Measurements from ENCODE around the gene SGCG. TPM values are rescaled to one million over a fixed set of nuclear protein-coding genes. Genes with fewer than 3 reads are reported as not detected.

Gene SGCG
- total RNA-seq (2013; cell fraction: nucleolus; rRNA removed), result not detected in 2 replicates
- not detected in 2 replicates for total RNA-seq (2014; rRNA removed)
- total RNA-seq (2014; rRNA removed; fragmentation: Illumina TruSeq; extraction: Trizol), result not detected in 2 replicates
- total RNA-seq (2021), result not detected in 2 replicates
- not detected for polyA plus RNA-seq (2011; ENCODE audit: low read depth)
- not detected in 2 replicates for polyA plus RNA-seq (2011; rRNA removed)
- polyA plus RNA-seq (2011; cell fraction: cytosol; rRNA removed), result not detected in 2 replicates
- polyA plus RNA-seq (2011; cell fraction: nucleus; rRNA removed), result not detected in 2 replicates
- not detected in 2 replicates for polyA plus RNA-seq (2012)
- polyA plus RNA-seq (2014; fragmentation: Illumina TruSeq; extraction: Trizol), result not detected in 2 replicates
- polyA plus RNA-seq (2014; fragmentation: Nextera tagmentation; extraction: Ambion mirVana), result not detected
- polyA plus RNA-seq (2014; rRNA removed), result not detected in 2 replicates
- polyA plus RNA-seq (2016; fragmentation: Nextera tagmentation; extraction: Ambion mirVana), result not detected
- not detected in 2 replicates for polyA minus RNA-seq (2011; rRNA and poly(A)+ RNA removed)
- not detected in 2 replicates for polyA minus RNA-seq (2011; cell fraction: cytosol; rRNA and poly(A)+ RNA removed)
- not detected in 2 replicates for polyA minus RNA-seq (2011; cell fraction: nucleus; rRNA and poly(A)+ RNA removed)
- Bru-seq, nascent RNA, result not detected
- BruChase-seq, experiment 1, labeled RNA remaining after a 6-hour chase, result not detected
- BruChase-seq, experiment 2, labeled RNA remaining after a 2-hour chase, result percentile 1 among the genes with signal in this experiment
- long read RNA-seq, experiment 1, result 0 reads
- long read RNA-seq, experiment 2, result 0 reads

DNA sequence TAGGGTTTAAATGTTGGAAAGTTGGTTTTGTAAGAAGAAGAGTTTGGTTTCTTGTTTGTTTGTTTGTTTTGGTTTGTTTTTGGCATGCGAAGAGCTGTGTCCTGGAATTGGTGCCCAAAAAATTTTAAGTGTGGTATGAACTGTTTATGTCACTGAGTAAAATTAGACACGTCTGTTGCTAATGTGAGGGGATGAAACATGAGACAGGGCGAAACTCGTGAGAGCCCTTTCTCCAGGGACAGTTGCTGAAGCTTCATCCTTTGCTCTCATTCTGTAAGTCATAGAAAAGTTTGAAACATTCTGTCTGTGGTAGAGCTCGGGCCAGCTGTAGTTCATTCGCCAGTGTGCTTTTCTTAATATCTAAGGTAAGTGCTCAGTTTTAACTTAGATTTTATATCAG is at the start of gene SGCG:
SGCG (plus strand) TSS at position 269 of the 400 bp plus-strand sequence. CDS start 22,716 bp downstream, outside the sequence.
- POLR2A ChIA-PET, result no interaction called here
- in situ Hi-C loops (cut with MboI), result no loop called here
- no peaks in the 10 kb centered on the region for H3K36me3 ChIP-seq (ENCODE audit: control insufficient read depth in 2 of 2, insufficient read depth in 2 of 2, low read length in 1 of 2)

More for the DNA sequence above, at the start of gene SGCG:
- Histone ChIP-seq H3K4me1 (ENCODE audit: control insufficient read depth, insufficient read depth, low read length) (no peaks in the 10 kb centered on the region), H3K27me3 (replicated peaks in 1 of 2; ENCODE audit: control insufficient read depth in 2 of 2, insufficient read depth in 2 of 2, low read length in 1 of 2) (no peaks in the 10 kb centered on the region), H2AFZ (ENCODE audit: control insufficient read depth, low read depth, low read length) (no peak within 1 kb of the TSS), H3K9ac (ENCODE audit: control insufficient read depth, insufficient read depth, low read length) (no peak within 1 kb of the TSS), H3K79me2 (ENCODE audit: control insufficient read depth, insufficient read depth, low read length) (no peaks in the 10 kb centered on the region), H3K4me2 (ENCODE audit: control insufficient read depth, insufficient read depth) (no peak within 1 kb of the TSS), H3K9me3 (replicated peaks; ENCODE audit: control insufficient read depth, insufficient read depth, low read length) (no peaks in the 10 kb centered on the region), H4K20me1 (ENCODE audit: control insufficient read depth, insufficient read depth) (no peaks in the 10 kb centered on the region), H3K27ac (ENCODE audit: control insufficient read depth, insufficient read depth) (no peak within 1 kb of the TSS), H3K4me3 (no peak within 1 kb of the TSS)
- DNase-seq (ENCODE audit: low read depth, low spot score) (no peak), ATAC-seq (no peak), FAIRE-seq (no peak)
- ChIA-PET SMC1A (ENCODE audit: uncharacterized antibody, unreplicated experiment) (no interaction called here), CTCF (no interaction called here), RAD21 (ENCODE audit: unreplicated experiment) (no interaction called here)
- TF ChIP-seq RFX5 (IDR thresholded peaks at IDR 0.05; ENCODE audit: low read depth, low read length), result no peak
- no peak for TF ChIP-seq NR2C1 (IDR thresholded peaks at IDR 0.05)
- TF ChIP-seq CBFB (IDR thresholded peaks at IDR 0.05; ENCODE audit: low read depth), result no peak
- no peak for TF ChIP-seq NR2F1 (conservative IDR thresholded peaks at IDR 0.05)
- TF ChIP-seq, protein P1, sequence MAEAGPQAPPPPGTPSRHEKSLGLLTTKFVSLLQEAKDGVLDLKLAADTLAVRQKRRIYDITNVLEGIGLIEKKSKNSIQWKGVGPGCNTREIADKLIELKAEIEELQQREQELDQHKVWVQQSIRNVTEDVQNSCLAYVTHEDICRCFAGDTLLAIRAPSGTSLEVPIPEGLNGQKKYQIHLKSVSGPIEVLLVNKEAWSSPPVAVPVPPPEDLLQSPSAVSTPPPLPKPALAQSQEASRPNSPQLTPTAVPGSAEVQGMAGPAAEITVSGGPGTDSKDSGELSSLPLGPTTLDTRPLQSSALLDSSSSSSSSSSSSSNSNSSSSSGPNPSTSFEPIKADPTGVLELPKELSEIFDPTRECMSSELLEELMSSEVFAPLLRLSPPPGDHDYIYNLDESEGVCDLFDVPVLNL (IDR thresholded peaks at IDR 0.05; ENCODE audit: low read depth, low read length), result no peak
- WGBS (ENCODE audit: insufficient coverage, insufficient replicate concordance, low lambda C conversion rate, missing lambda C conversion rate), result 30% methylated on average over 6 of the region's 6 CpGs
- BruUV-seq (replicated peaks), result no TSS peak
- intact Hi-C loops (cut with micrococcal nuclease; ENCODE audit: unreplicated experiment), result no loop called here

All from GM12878 (cell line).